K562 (cell line): Measurements from ENCODE around the gene CTNNA3. TPM values are rescaled to one million over a fixed set of nuclear protein-coding genes. Genes with fewer than 3 reads are reported as not detected.

ENCODE experiments used
- ATAC-seq: fragments of 200-7000 bp; cut with Tn5 transposase; 3 replicates; pipeline ENCODE4 v1.9.1; 2020; ENCODE audit warnings: moderate library complexity
- BruUV-seq: library from RNA; stranded (reverse); fragments of 400-500 nt; replicated peaks from 2 replicates; lab custom pipeline; 2021; lab: Mats Ljungman, UMichigan
- CTCF ChIA-PET: fragments of 300-600 bp; formaldehyde crosslinking; extraction: SDS; loops from one replicate; lab custom pipeline; 2021; ENCODE audit warnings: low intra/inter-chr PET ratio; lab: Yijun Ruan, JAX
- POLR2A ChIA-PET: fragments of 300-600, 350-650 bp; sonication (Branson Sonifier 250); formaldehyde crosslinking; extraction: SDS; loops from one replicate; lab custom pipeline; 2021; ENCODE audit warnings: antibody characterized with exemption, inconsistent platforms; lab: Yijun Ruan, JAX
- DNase-seq, 4 experiments: peaks; one replicate each; pipeline versions ENCODE4 v3.0.0 to v3.0.0-alpha.2; 2011 to 2018; ENCODE audit warnings: low spot score in 3 of 4, mixed read lengths in 3 of 4; ENCODE audit errors: extremely low read depth in 1 of 4
- FAIRE-seq: peaks from 2 replicates; lab custom pipeline; 2011; peaks lifted over from hg19 to GRCh38; lab: Jason Lieb, UNC
- H2AFZ ChIP-seq: 2 replicates; pipeline ENCODE4 v1.6.0; 2011; ENCODE audit warnings: low read depth, low read length, control low read depth, inconsistent platforms
- H3K27ac ChIP-seq: fragments of 200-600 bp; 3 replicates; pipeline ENCODE4 v1.8.0; 2011; ENCODE audit warnings: low read depth, mild to moderate bottlenecking, control low read depth, inconsistent platforms, low read length, moderate library complexity, mixed read lengths; ENCODE audit errors: extremely low read depth
- H3K27me3 ChIP-seq, 2 experiments: fragments of 300-600 bp in 1 of 2; 2 replicates in 1 of 2; 3 replicates in 1 of 2; pipeline versions ENCODE4 v1.6.0 to v1.8.0; 2011; ENCODE audit warnings: inconsistent platforms in 2 of 2, low read length in 2 of 2, mild to moderate bottlenecking in 1 of 2, mixed read lengths in 1 of 2, moderate library complexity in 1 of 2; ENCODE audit not compliant: control insufficient read depth in 2 of 2, insufficient read depth in 2 of 2
- H3K36me3 ChIP-seq: fragments of 300-600 bp; 3 replicates; pipeline ENCODE4 v1.8.0; 2011; ENCODE audit warnings: mild to moderate bottlenecking, low read length, inconsistent platforms; ENCODE audit not compliant: control insufficient read depth, insufficient read depth
- H3K4me1 ChIP-seq, 2 experiments: fragments of 200-600 bp in 1 of 2; replicated peaks in 1 of 2; 2 replicates in 1 of 2; 3 replicates in 1 of 2; pipeline versions ENCODE4 v1.5.1 to v1.8.0; 2011; ENCODE audit warnings: inconsistent platforms in 2 of 2, low read length in 2 of 2, mild to moderate bottlenecking in 1 of 2, mixed read lengths in 1 of 2, moderate library complexity in 1 of 2; ENCODE audit not compliant: control insufficient read depth in 2 of 2, insufficient read depth in 2 of 2
- H3K4me2 ChIP-seq: 2 replicates; pipeline ENCODE4 v1.6.1; 2011; ENCODE audit warnings: low read length, control low read depth, inconsistent platforms, mixed read lengths; ENCODE audit not compliant: insufficient read depth
- H3K4me3 ChIP-seq: fragments of 200-600 bp; sonication (generic), shearing (Covaris generic); 2 replicates; pipeline ENCODE4 v1.5.1; 2016; ENCODE audit warnings: control low read depth, inconsistent platforms
- H3K79me2 ChIP-seq: fragments of 200-600 bp; 3 replicates; pipeline ENCODE4 v1.8.0; 2011; ENCODE audit warnings: low read length, inconsistent platforms; ENCODE audit not compliant: control insufficient read depth, insufficient read depth
- H3K9ac ChIP-seq, 2 experiments: 2 replicates each; pipeline versions ENCODE4 v1.6.0 to v1.6.1; 2011; ENCODE audit warnings: low read depth in 2 of 2, low read length in 2 of 2, control low read depth in 1 of 2, inconsistent platforms in 1 of 2, mild to moderate bottlenecking in 1 of 2, mixed read lengths in 1 of 2; ENCODE audit not compliant: insufficient read depth in 1 of 2
- H3K9me1 ChIP-seq: one replicate; pipeline ENCODE4 v1.6.0; 2011; ENCODE audit warnings: inconsistent platforms, mild to moderate bottlenecking, low read length, moderate library complexity; ENCODE audit not compliant: control insufficient read depth, insufficient read depth
- H3K9me3 ChIP-seq: replicated peaks from 2 replicates; pipeline ENCODE4 v1.5.1; 2011; ENCODE audit warnings: low read depth, low read length, inconsistent platforms; ENCODE audit not compliant: control insufficient read depth, insufficient read depth
- H4K20me1 ChIP-seq: replicated peaks from 2 replicates; pipeline ENCODE4 v1.6.1; 2011; ENCODE audit warnings: low read length, inconsistent platforms, mixed read lengths; ENCODE audit not compliant: control insufficient read depth, insufficient read depth
- ATF2 ChIP-seq: sonication (generic); formaldehyde crosslinking; IDR thresholded peaks from 2 replicates; pipeline ENCODE4 v1.8.1; 2022; ENCODE audit warnings: missing genetic modification reagents
- E2F4 ChIP-seq: sonication (generic); formaldehyde crosslinking; IDR thresholded peaks from 2 replicates; pipeline ENCODE4 v1.8.0; 2022; ENCODE audit warnings: mild to moderate bottlenecking, low read depth, missing genetic modification reagents
- FIP1L1 ChIP-seq: fragments of 200-400 bp; formaldehyde crosslinking; IDR thresholded peaks from 2 replicates; pipeline ENCODE4 v1.6.1; 2018; ENCODE audit warnings: mild to moderate bottlenecking, low read depth, low read length; ENCODE audit not compliant: poor library complexity, severe bottlenecking
- RBFOX2 ChIP-seq: fragments of 200-400 bp; formaldehyde crosslinking; IDR thresholded peaks from 2 replicates; pipeline ENCODE4 v1.6.1; 2017; ENCODE audit warnings: low read depth, mild to moderate bottlenecking, low read length, moderate library complexity
- SAFB2 ChIP-seq: fragments of 200-400 bp; formaldehyde crosslinking; IDR thresholded peaks from 2 replicates; pipeline ENCODE4 v1.6.1; 2018; ENCODE audit warnings: borderline replicate concordance, low read length, low read depth, moderate library complexity; ENCODE audit not compliant: severe bottlenecking
- SMARCC2 ChIP-seq: fragments of 450-650 bp; IDR thresholded peaks from 2 replicates; pipeline ENCODE4 v1.6.1; 2017; ENCODE audit warnings: antibody characterized with exemption, moderate library complexity, mild to moderate bottlenecking, low read depth
- TFE3 ChIP-seq: fragments of 450-650 bp; formaldehyde crosslinking; IDR thresholded peaks from 2 replicates; pipeline ENCODE4 v1.4.0; 2020; ENCODE audit warnings: mild to moderate bottlenecking, mixed read lengths
- ZKSCAN1 ChIP-seq: fragments of 150-350 bp; IDR thresholded peaks from 2 replicates; pipeline ENCODE4 v1.6.1; 2016; ENCODE audit warnings: low read depth, low read length
- ZNF311 ChIP-seq: fragments of 250-450 bp; sonication (Bioruptor Pico); IDR thresholded peaks from 2 replicates; pipeline ENCODE4 v1.4.0; 2020; ENCODE audit warnings: mild to moderate bottlenecking, moderate library complexity
- ZNF609 ChIP-seq: sonication (generic); formaldehyde crosslinking; IDR thresholded peaks from 2 replicates; pipeline ENCODE4 v1.8.1; 2023; ENCODE audit warnings: missing genetic modification reagents, mild to moderate bottlenecking, borderline replicate concordance
- WGBS: fragments of 100-300 bp; shearing (Covaris generic); methylation state at CpG from one replicate; pipeline ENCODE4 v1.1.6; 2016; ENCODE audit warnings: low coverage, mixed read lengths; ENCODE audit not compliant: insufficient coverage; ENCODE audit errors: missing lambda C conversion rate; 5-methylcytosine and 5-hydroxymethylcytosine counted together
- in situ Hi-C: fragments of 300-500 bp; cut with MboI; formaldehyde crosslinking; loops from 4 replicates; pipeline ENCODE4 v1.15.0; 2018; ENCODE audit warnings: inconsistent platforms, mixed read lengths
- intact Hi-C: fragments of 100-400 bp; cut with micrococcal nuclease; formaldehyde crosslinking; loops from 2 replicates; pipeline ENCODE4 v1.14.2; 2022
- polyA plus RNA-seq, 8 experiments: library from polyadenylated mRNA; depleted of rRNA in 4 of 8; stranded (reverse) in 5 of 8; unstranded in 3 of 8; fragments of >200 nt; fragmentation: Nextera tagmentation in 2 of 8; fragmentation: Illumina TruSeq in 1 of 8; extraction: Ambion mirVana in 2 of 8; extraction: Trizol in 1 of 8; gene quantifications; 2 replicates each; pipeline versions ENCODE4 v1.2.1 to v1.2.3, GENCODE V29; 2011 to 2014; ENCODE audit warnings: inconsistent platforms in 1 of 8, missing spikeins in 1 of 8
- total RNA-seq, 7 experiments: library from RNA; depleted of rRNA in 6 of 7; stranded (reverse); fragments of >200 nt in 6 of 7; fragmentation: Illumina TruSeq in 2 of 7; extraction: Trizol in 2 of 7; gene quantifications; 2 replicates each; pipeline versions ENCODE4 v1.2.1 to v1.2.3, GENCODE V29; 2011 to 2021; ENCODE audit warnings: low replicate concordance in 1 of 7

Gene CTNNA3
- total and polyA plus RNA-seq, 9 of the 15 experiments (the other 6 are each of a cell fraction or from before 2014, with no cell fraction given): 0.04 TPM; not detected in 8

- in situ Hi-C loops: no loop called here
- BruUV-seq: no TSS peak
- CTCF ChIA-PET: no interaction called here
Measured at GRCh38 chr10:67246066-67246555, 449.9 kb downstream of the CTNNA3 start.

More at GRCh38 chr10:67246066-67246555, 449.9 kb downstream of the CTNNA3 start:
- POLR2A ChIA-PET: no interaction called here
- Histone ChIP-seq H3K4me1 (no peaks in the 10 kb centered on the region), H3K36me3 (no peaks in the 10 kb centered on the region), H3K9me3 (no peaks in the 10 kb centered on the region), H3K4me2 (no peak overlapping the region), H3K9me1 (no peaks in the 10 kb centered on the region), H3K27me3 (no peaks in the 10 kb centered on the region), H4K20me1 (no peaks in the 10 kb centered on the region), H3K9ac (no peak overlapping the region), H2AFZ (no peak overlapping the region), H3K79me2 (no peaks in the 10 kb centered on the region), H3K4me3 (no peak overlapping the region), H3K27ac (no peak overlapping the region)
- DNase-seq: no peak
- WGBS: 0% methylated on average over 3 of the region's 3 CpGs
- no peak for FAIRE-seq
- intact Hi-C loops: no loop called here
- TF ChIP-seq RBFOX2 (no peak), SMARCC2 (no peak), ZKSCAN1 (no peak), ATF2 (CRISPR knock-in tag) (no peak), ZNF311 (no peak), TFE3 (CRISPR knock-in tag) (no peak), FIP1L1 (no peak), ZNF609 (CRISPR knock-in tag) (no peak), SAFB2 (no peak), E2F4 (CRISPR knock-in tag) (no peak)
- no peak for ATAC-seq
